GM19099 (cell line): ENCODE data around the gene CFLAR.

Experiments
- POLR2A ChIP-seq: IDR thresholded peaks from 3 replicates; pipeline ENCODE4 v1.6.1; 2011; ENCODE audit warnings: low read depth; ENCODE audit not compliant: insufficient read length; ENCODE audit errors: extremely low read depth

CFLAR gene

GRCh38 chr2:201186982-201187381 is 71.0 kb downstream of the CFLAR start:
- TF ChIP-seq POLR2A = no peak

- no peak for TF ChIP-seq POLR2A
These were observed 72.5 kb downstream of the CFLAR start for GRCh38 chr2:201188449-201188848.

GRCh38 chr2:201191132-201191875 is 75.3 kb downstream of the CFLAR start:
- TF ChIP-seq POLR2A = no peak

- no peak for TF ChIP-seq POLR2A
These were observed 78.1 kb downstream of the CFLAR start for GRCh38 chr2:201194097-201194496.

- no peak for TF ChIP-seq POLR2A
These were observed 79.4 kb downstream of the CFLAR start for GRCh38 chr2:201195331-201195730.

- TF ChIP-seq POLR2A = no peak
These were observed 80.0 kb downstream of the CFLAR start for GRCh38 chr2:201196003-201196402.

GRCh38 chr2:201196803-201197202 is 80.8 kb downstream of the CFLAR start:
- no peak for TF ChIP-seq POLR2A

- no peak for TF ChIP-seq POLR2A
These were observed 81.8 kb downstream of the CFLAR start for GRCh38 chr2:201197781-201198180.

GRCh38 chr2:201199847-201200246 is 83.9 kb downstream of the CFLAR start:
- TF ChIP-seq POLR2A = no peak

GRCh38 chr2:201200345-201200744 is 84.4 kb downstream of the CFLAR start:
- TF ChIP-seq POLR2A = no peak

- TF ChIP-seq POLR2A = no peak
These were observed 85.4 kb downstream of the CFLAR start for GRCh38 chr2:201201371-201201770.

GRCh38 chr2:201203916-201204654 is 88.1 kb downstream of the CFLAR start:
- TF ChIP-seq POLR2A = no peak

- TF ChIP-seq POLR2A = no peak
These were observed 88.9 kb downstream of the CFLAR start for GRCh38 chr2:201204655-201205514.

GRCh38 chr2:201205515-201205849 is 89.5 kb downstream of the CFLAR start:
- TF ChIP-seq POLR2A = no peak

GRCh38 chr2:201208563-201209252 is 92.7 kb downstream of the CFLAR start:
- TF ChIP-seq POLR2A = no peak
